Natural killer cell (primary cell): ENCODE data around the gene OR12D1. TPM values are rescaled to one million over a fixed set of nuclear protein-coding genes. Genes with fewer than 3 reads are reported as not detected.

Source experiments
- ATAC-seq, 3 donors: fragments of 150-1000 bp in 2 of 3; fragments of 200-7000 bp in 1 of 3; cut with Tn5 transposase; 1 replicate in 1 of 3; 2 replicates in 2 of 3; pipeline ENCODE4 v1.10.0; 2021; ENCODE audit warnings: mild to moderate bottlenecking in 2 of 3, moderate library complexity in 2 of 3
- DNase-seq, 2 donors: peaks; one replicate each; pipeline versions ENCODE4 v3.0.0 to v3.0.0-alpha.2; 2013 to 2021; ENCODE audit warnings: mixed read lengths in 1 of 2
- H3K27ac ChIP-seq: one replicate; pipeline ENCODE4 v1.5.1; 2013; ENCODE audit warnings: mild to moderate bottlenecking, low read length
- H3K27me3 ChIP-seq: one replicate; pipeline ENCODE4 v1.6.1; 2013; ENCODE audit warnings: low read length; ENCODE audit not compliant: control insufficient read depth, insufficient read depth
- H3K36me3 ChIP-seq: one replicate; pipeline ENCODE4 v1.6.1; 2013; ENCODE audit warnings: low read length; ENCODE audit not compliant: control insufficient read depth, insufficient read depth
- H3K4me1 ChIP-seq: one replicate; pipeline ENCODE4 v1.6.1; 2013; ENCODE audit warnings: low read length; ENCODE audit not compliant: control insufficient read depth, insufficient read depth
- H3K4me3 ChIP-seq: one replicate; pipeline ENCODE4 v1.5.1; 2013; ENCODE audit warnings: low read length
- H3K9me3 ChIP-seq: one replicate; pipeline ENCODE4 v1.6.1; 2013; ENCODE audit warnings: low read length; ENCODE audit not compliant: control insufficient read depth, insufficient read depth
- H3K27ac Mint-ChIP-seq, 2 donors: one replicate each; pipeline ENCODE4 v1.8.0; 2022; ENCODE audit warnings: mild to moderate bottlenecking in 2 of 2, mixed read lengths in 2 of 2, moderate library complexity in 1 of 2
- H3K27me3 Mint-ChIP-seq, 2 donors: one replicate each; pipeline ENCODE4 v1.8.0; 2022; ENCODE audit warnings: low read depth in 2 of 2, mixed read lengths in 2 of 2
- H3K36me3 Mint-ChIP-seq: one replicate; pipeline ENCODE4 v1.8.0; 2022; ENCODE audit warnings: mixed read lengths
- H3K4me1 Mint-ChIP-seq, 2 donors: one replicate each; pipeline ENCODE4 v1.8.0; 2022; ENCODE audit warnings: mixed read lengths in 2 of 2
- H3K4me3 Mint-ChIP-seq: one replicate; pipeline ENCODE4 v1.8.0; 2022; ENCODE audit warnings: mild to moderate bottlenecking, moderate library complexity, mixed read lengths
- H3K9me3 Mint-ChIP-seq, 2 donors: one replicate each; pipeline ENCODE4 v1.8.0; 2022; ENCODE audit warnings: mixed read lengths in 2 of 2
- WGBS: methylation state at CpG from one replicate; pipeline ENCODE4 v1.1.7; 2013; ENCODE audit warnings: missing lambda C conversion rate; ENCODE audit not compliant: insufficient coverage; 5-methylcytosine and 5-hydroxymethylcytosine counted together
- intact Hi-C: fragments of 100-400 bp; cut with micrococcal nuclease; formaldehyde crosslinking; loops from one replicate; pipeline ENCODE4 v1.14.2; 2022
- total RNA-seq, 4 donors: library from RNA; stranded (reverse); fragments of 120-200 nt in 1 of 4; gene quantifications; one replicate each; pipeline versions ENCODE4 v1.2.3 to v1.2.4, GENCODE V29; 2013 to 2022
- TF ChIP-seq, protein P1 (sequence below): fragments of 200-600 bp; IDR thresholded peaks from one replicate; pipeline ENCODE4 v1.8.0; 2022; ENCODE audit warnings: antibody characterized with exemption

OR12D1 gene
- total RNA-seq, 3 donors from 2014 or later (not counting 1 experiment from before 2014, with no cell fraction given): not detected

DNA sequence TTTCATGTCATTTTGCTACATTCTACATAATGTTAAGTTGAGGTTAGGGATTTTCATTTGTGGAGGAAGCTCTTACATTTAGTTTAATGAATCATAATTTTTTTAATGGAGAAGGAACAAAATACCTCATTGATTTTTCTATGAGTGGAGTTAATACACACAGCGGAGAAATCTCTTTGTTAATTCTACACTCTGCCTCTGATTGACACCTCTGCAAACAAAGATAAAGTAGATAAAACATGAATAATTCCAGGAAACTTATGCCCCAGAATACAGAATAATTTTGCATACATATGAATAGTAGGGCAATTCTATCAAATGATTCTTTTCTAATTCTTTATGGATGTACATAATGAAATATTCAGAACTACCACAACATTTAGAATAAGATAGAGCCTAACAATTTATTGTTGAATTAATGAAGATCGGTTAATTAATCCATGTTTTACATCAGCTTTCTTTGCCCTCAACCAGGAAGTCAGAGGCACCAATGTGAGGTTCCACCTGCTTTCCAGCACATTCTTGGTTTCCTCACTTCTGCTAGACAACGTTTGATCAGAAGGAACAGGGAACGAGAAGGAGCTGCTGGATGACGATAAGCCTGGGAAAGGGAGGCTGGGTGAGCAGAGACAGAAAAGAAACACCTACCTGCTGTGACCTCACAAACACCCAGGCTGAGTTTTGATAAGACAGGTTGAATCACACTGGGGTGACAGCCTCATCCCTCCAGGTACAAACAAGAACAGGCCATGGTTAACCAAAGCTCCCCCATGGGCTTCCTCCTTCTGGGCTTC, 46.5 kb downstream of the OR12D1 start:
- Histone ChIP-seq H3K4me1 (no peaks in the 10 kb centered on the region), H3K4me3 (no peak overlapping the region), H3K9me3 (no peaks in the 10 kb centered on the region), H3K36me3 (no peaks in the 10 kb centered on the region), H3K27ac (no peak overlapping the region), H3K27me3 (no peaks in the 10 kb centered on the region)
- Mint-ChIP-seq H3K27me3 (peaks cover 12 to 35% of the 10 kb centered on the region in 2 donors), H3K36me3 (no peaks in the 10 kb centered on the region), H3K9me3 (no peaks in the 10 kb centered on the region), H3K4me1 (no peaks in the 10 kb centered on the region), H3K27ac (no peak overlapping the region), H3K4me3 (no peak overlapping the region)
- TF ChIP-seq, protein P1, sequence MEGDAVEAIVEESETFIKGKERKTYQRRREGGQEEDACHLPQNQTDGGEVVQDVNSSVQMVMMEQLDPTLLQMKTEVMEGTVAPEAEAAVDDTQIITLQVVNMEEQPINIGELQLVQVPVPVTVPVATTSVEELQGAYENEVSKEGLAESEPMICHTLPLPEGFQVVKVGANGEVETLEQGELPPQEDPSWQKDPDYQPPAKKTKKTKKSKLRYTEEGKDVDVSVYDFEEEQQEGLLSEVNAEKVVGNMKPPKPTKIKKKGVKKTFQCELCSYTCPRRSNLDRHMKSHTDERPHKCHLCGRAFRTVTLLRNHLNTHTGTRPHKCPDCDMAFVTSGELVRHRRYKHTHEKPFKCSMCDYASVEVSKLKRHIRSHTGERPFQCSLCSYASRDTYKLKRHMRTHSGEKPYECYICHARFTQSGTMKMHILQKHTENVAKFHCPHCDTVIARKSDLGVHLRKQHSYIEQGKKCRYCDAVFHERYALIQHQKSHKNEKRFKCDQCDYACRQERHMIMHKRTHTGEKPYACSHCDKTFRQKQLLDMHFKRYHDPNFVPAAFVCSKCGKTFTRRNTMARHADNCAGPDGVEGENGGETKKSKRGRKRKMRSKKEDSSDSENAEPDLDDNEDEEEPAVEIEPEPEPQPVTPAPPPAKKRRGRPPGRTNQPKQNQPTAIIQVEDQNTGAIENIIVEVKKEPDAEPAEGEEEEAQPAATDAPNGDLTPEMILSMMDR: no peak
- DNase-seq (no peak), ATAC-seq (no peak)
- intact Hi-C loops: no loop called here
- WGBS: 84% methylated on average over 4 of the region's 5 CpGs

DNA sequence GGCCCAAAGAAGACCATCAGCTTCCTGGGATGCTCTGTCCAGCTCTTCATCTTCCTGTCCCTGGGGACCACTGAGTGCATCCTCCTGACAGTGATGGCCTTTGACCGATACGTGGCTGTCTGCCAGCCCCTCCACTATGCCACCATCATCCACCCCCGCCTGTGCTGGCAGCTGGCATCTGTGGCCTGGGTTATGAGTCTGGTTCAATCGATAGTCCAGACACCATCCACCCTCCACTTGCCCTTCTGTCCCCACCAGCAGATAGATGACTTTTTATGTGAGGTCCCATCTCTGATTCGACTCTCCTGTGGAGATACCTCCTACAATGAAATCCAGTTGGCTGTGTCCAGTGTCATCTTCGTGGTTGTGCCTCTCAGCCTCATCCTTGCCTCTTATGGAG, 47.3 kb downstream of the OR12D1 start:
- Mint-ChIP-seq H3K9me3 (no peaks in the 10 kb centered on the region), H3K27me3 (peaks cover 12 to 35% of the 10 kb centered on the region in 2 donors), H3K27ac (no peak overlapping the region), H3K4me1 (no peaks in the 10 kb centered on the region), H3K4me3 (no peak overlapping the region), H3K36me3 (no peaks in the 10 kb centered on the region)
- intact Hi-C loops: no loop called here
- Histone ChIP-seq H3K27ac (no peak overlapping the region), H3K4me1 (no peaks in the 10 kb centered on the region), H3K9me3 (no peaks in the 10 kb centered on the region), H3K27me3 (no peaks in the 10 kb centered on the region), H3K36me3 (no peaks in the 10 kb centered on the region), H3K4me3 (no peak overlapping the region)
- TF ChIP-seq, protein P1: no peak
- WGBS: 79% methylated on average over 6 of the region's 6 CpGs
- DNase-seq (no peak), ATAC-seq (no peak)

DNA sequence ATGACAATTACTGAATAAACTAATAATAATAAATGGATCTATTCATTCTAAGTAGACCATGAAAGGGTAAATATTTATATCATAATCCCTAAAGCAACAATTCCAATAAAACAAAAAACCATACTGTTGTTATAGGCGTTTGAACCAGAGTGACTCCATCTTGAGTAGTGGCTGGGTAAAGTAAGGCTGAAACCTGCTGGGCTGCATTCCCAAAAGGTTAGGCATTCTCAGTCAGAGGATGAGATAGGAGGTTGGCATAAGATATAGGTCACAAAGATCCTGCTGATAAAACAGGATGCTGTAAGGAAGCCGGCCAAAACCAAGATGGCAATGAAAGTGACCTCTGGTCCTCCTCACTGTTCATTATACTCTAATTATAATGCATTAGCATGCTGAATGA, 50.6 kb downstream of the OR12D1 start:
- DNase-seq (no peak), ATAC-seq (no peak)
- Histone ChIP-seq H3K9me3 (no peaks in the 10 kb centered on the region), H3K4me1 (no peaks in the 10 kb centered on the region), H3K27me3 (no peaks in the 10 kb centered on the region), H3K4me3 (no peak overlapping the region), H3K36me3 (no peaks in the 10 kb centered on the region), H3K27ac (no peak overlapping the region)
- TF ChIP-seq, protein P1: no peak
- 90% methylated on average over 2 of the region's 2 CpGs for WGBS
- Mint-ChIP-seq H3K4me3 (no peak overlapping the region), H3K9me3 (no peaks in the 10 kb centered on the region), H3K27ac (no peak overlapping the region), H3K4me1 (no peaks in the 10 kb centered on the region), H3K36me3 (no peaks in the 10 kb centered on the region), H3K27me3 (peaks cover 12 to 21% of the 10 kb centered on the region in 2 donors)
- intact Hi-C loops: no loop called here

DNA sequence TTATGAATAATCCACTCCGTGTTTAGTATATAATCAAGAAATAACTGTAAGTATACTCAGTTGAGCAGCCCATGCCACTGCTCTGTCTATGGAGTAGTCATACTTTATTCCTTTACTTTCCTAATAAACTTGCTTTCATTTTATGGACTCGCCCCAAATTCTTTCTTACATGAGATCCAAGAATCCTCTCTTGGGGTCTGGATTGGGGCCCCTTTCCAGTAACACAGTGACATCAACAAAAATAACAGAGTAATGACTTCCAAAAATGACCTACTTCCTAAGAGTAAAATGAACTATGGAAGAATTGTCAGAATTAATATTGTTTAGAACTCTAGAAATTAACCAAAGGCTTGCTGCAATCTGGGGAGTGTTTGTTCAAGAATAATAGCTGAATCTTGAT, 51.1 kb downstream of the OR12D1 start:
- TF ChIP-seq, protein P1: no peak
- DNase-seq: no peak
- H3K27me3 ChIP-seq: no peaks in the 10 kb centered on the region
- H3K4me3 ChIP-seq: no peak overlapping the region
- H3K36me3 Mint-ChIP-seq: no peaks in the 10 kb centered on the region
- peaks cover 12 to 21% of the 10 kb centered on the region in 2 donors for H3K27me3 Mint-ChIP-seq
- no peak overlapping the region for H3K27ac Mint-ChIP-seq
- H3K9me3 Mint-ChIP-seq: no peaks in the 10 kb centered on the region
- H3K9me3 ChIP-seq: no peaks in the 10 kb centered on the region
- 100% methylated on average over 1 of the region's 2 CpGs for WGBS
- no peak for ATAC-seq
- no peak overlapping the region for H3K4me3 Mint-ChIP-seq
- no peak overlapping the region for H3K27ac ChIP-seq
- no peaks in the 10 kb centered on the region for H3K36me3 ChIP-seq
- H3K4me1 Mint-ChIP-seq: no peaks in the 10 kb centered on the region
- intact Hi-C loops: no loop called here
- no peaks in the 10 kb centered on the region for H3K4me1 ChIP-seq
